Liver (tissue), 9 donors: ENCODE results near the gene LGR4. TPM values are rescaled to one million over a fixed set of nuclear protein-coding genes. Genes with fewer than 3 reads are reported as not detected.

Source experiments
- DNase-seq: peaks from one replicate; pipeline ENCODE4 v3.0.0-alpha.2; 2017; ENCODE audit warnings: low spot score
- H3K27ac ChIP-seq, 2 donors: one replicate each; pipeline ENCODE4 v1.7.0; 2013; ENCODE audit warnings: inconsistent platforms in 2 of 2, low read length in 2 of 2, control low read depth in 1 of 2, low read depth in 1 of 2, mild to moderate bottlenecking in 1 of 2
- H3K27me3 ChIP-seq, 4 donors: one replicate each; pipeline versions ENCODE4 v1.6.1 to v1.7.0; 2013; ENCODE audit warnings: low read length in 3 of 4, inconsistent platforms in 1 of 4, mild to moderate bottlenecking in 1 of 4, moderate library complexity in 1 of 4; ENCODE audit not compliant: control insufficient read depth in 4 of 4, insufficient read depth in 4 of 4
- H3K36me3 ChIP-seq, 4 donors: one replicate each; pipeline versions ENCODE4 v1.6.1 to v1.7.0; 2013; ENCODE audit warnings: low read length in 3 of 4, mild to moderate bottlenecking in 3 of 4, low read depth in 1 of 4, moderate library complexity in 1 of 4; ENCODE audit not compliant: control insufficient read depth in 4 of 4, insufficient read depth in 3 of 4
- H3K4me1 ChIP-seq, 4 donors: one replicate each; pipeline versions ENCODE4 v1.6.1 to v1.7.0; 2013; ENCODE audit warnings: low read length in 3 of 4, mild to moderate bottlenecking in 3 of 4, moderate library complexity in 1 of 4; ENCODE audit not compliant: control insufficient read depth in 4 of 4, insufficient read depth in 4 of 4
- H3K4me3 ChIP-seq, 3 donors: one replicate each; pipeline versions ENCODE4 v1.6.1 to v1.7.0; 2013; ENCODE audit warnings: low read length in 3 of 3, control low read depth in 1 of 3, low read depth in 1 of 3, mild to moderate bottlenecking in 1 of 3
- H3K9ac ChIP-seq, 2 donors: one replicate each; pipeline ENCODE4 v1.7.0; 2013; ENCODE audit warnings: low read length in 2 of 2, mild to moderate bottlenecking in 2 of 2, moderate library complexity in 2 of 2, control low read depth in 1 of 2, low read depth in 1 of 2
- H3K9me3 ChIP-seq, 4 donors: one replicate each; pipeline versions ENCODE4 v1.6.1 to v1.7.0; 2013; ENCODE audit warnings: low read length in 3 of 4; ENCODE audit not compliant: control insufficient read depth in 4 of 4
- EGR1 ChIP-seq, 2 donors: IDR thresholded peaks; 2 replicates each; pipeline ENCODE4 v1.6.1; 2016 to 2018; ENCODE audit warnings: antibody characterized with exemption in 2 of 2, low read depth in 2 of 2
- FOXA1 ChIP-seq: IDR thresholded peaks from 2 replicates; pipeline ENCODE4 v1.6.1; 2016; ENCODE audit warnings: antibody characterized with exemption
- FOXA2 ChIP-seq: IDR thresholded peaks from 2 replicates; pipeline ENCODE4 v1.6.1; 2016; ENCODE audit warnings: antibody characterized with exemption
- HNF4A ChIP-seq, 2 donors: conservative IDR thresholded peaks; 2 replicates each; pipeline ENCODE4 v1.6.1; 2016; ENCODE audit warnings: antibody characterized with exemption in 2 of 2, mild to moderate bottlenecking in 2 of 2
- HNF4G ChIP-seq: IDR thresholded peaks from 2 replicates; pipeline ENCODE4 v1.6.1; 2016; ENCODE audit warnings: antibody characterized with exemption
- JUND ChIP-seq, 2 donors: IDR thresholded peaks; 2 replicates each; pipeline ENCODE4 v1.6.1; 2016; ENCODE audit warnings: antibody characterized with exemption in 2 of 2
- NR2F2 ChIP-seq: IDR thresholded peaks from 2 replicates; pipeline ENCODE4 v1.6.1; 2016; ENCODE audit warnings: antibody characterized with exemption
- RAD21 ChIP-seq, 2 donors: IDR thresholded peaks; 2 replicates each; pipeline ENCODE4 v1.6.1; 2016; ENCODE audit warnings: antibody characterized with exemption in 2 of 2, mild to moderate bottlenecking in 2 of 2
- RXRA ChIP-seq, 2 donors: IDR thresholded peaks; 2 replicates each; pipeline ENCODE4 v1.6.1; 2017 to 2018; ENCODE audit warnings: antibody characterized with exemption in 2 of 2, mild to moderate bottlenecking in 1 of 2
- SP1 ChIP-seq: IDR thresholded peaks from 2 replicates; pipeline ENCODE4 v1.6.1; 2018; ENCODE audit warnings: antibody characterized with exemption, mild to moderate bottlenecking
- TAF1 ChIP-seq: conservative IDR thresholded peaks from 2 replicates; pipeline ENCODE4 v1.6.1; 2016; ENCODE audit warnings: antibody characterized with exemption, mild to moderate bottlenecking
- YY1 ChIP-seq: IDR thresholded peaks from 2 replicates; pipeline ENCODE4 v1.6.1; 2016; ENCODE audit warnings: antibody characterized with exemption, mild to moderate bottlenecking
- WGBS: extraction: QIAGEN DNeasy Blood & Tissue Kit; methylation state at CpG from one replicate; pipeline ENCODE4 v1.1.7; 2013; 5-methylcytosine and 5-hydroxymethylcytosine counted together
- polyA plus RNA-seq, 2 donors: library from polyadenylated mRNA; stranded (reverse) in 1 of 2; unstranded in 1 of 2; fragments of 200-250 nt in 1 of 2; fragments of >200 nt in 1 of 2; fragmentation: Nextera tagmentation in 1 of 2; extraction: Ambion mirVana in 1 of 2; gene quantifications; one replicate each; pipeline versions ENCODE4 v1.2.1 to v1.2.3, GENCODE V29; 2013 to 2015
- total RNA-seq, 2 donors: library from RNA; depleted of rRNA; stranded (reverse); fragments of >200 nt; gene quantifications; one replicate each; pipeline ENCODE4 v1.2.3, GENCODE V29; 2014
- TF ChIP-seq, protein P1 (sequence below): IDR thresholded peaks from 2 replicates; pipeline ENCODE4 v1.6.1; 2016; ENCODE audit warnings: antibody characterized with exemption
- TF ChIP-seq, protein P2 (sequence below): IDR thresholded peaks from 2 replicates; pipeline ENCODE4 v1.6.1; 2016; ENCODE audit warnings: antibody characterized with exemption
- TF ChIP-seq, protein P3 (sequence below): fragments of 150-350 bp; IDR thresholded peaks from 2 replicates; pipeline ENCODE4 v1.5.1; 2017; ENCODE audit warnings: improper control_type of control experiment, low read depth, low read length; ENCODE audit not compliant: missing input control
- TF ChIP-seq, protein P4 (sequence below): IDR thresholded peaks from 2 replicates; pipeline ENCODE4 v1.6.1; 2016; ENCODE audit warnings: antibody characterized with exemption
- donor health status: healthy.
- donor health status: healthy.
- donor health status: healthy.
- donor health status: healthy.
- donor health status: healthy.

The LGR4 gene
- total and polyA plus RNA-seq, 4 donors: 13.7 to 95.3 (median 42.5) TPM

DNA sequence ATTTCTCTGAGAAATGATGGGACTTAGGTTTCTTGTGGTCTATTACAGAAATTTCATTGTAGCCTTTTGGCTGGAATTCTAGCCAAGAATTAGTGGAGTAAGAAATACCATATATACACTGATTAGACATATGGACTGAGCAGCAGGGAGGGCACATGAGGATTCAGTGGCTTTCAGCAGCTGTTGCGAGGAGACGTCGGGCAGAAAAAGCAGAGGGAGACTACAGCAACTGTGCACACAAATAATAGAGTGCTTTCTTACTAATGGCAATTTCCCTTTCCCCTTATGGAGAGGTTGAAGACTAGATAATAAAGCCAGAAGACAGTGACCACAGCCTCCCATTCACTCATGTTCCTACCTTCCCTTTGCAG, 74.2 kb downstream of the LGR4 start (continued):
- TF ChIP-seq, protein P1, sequence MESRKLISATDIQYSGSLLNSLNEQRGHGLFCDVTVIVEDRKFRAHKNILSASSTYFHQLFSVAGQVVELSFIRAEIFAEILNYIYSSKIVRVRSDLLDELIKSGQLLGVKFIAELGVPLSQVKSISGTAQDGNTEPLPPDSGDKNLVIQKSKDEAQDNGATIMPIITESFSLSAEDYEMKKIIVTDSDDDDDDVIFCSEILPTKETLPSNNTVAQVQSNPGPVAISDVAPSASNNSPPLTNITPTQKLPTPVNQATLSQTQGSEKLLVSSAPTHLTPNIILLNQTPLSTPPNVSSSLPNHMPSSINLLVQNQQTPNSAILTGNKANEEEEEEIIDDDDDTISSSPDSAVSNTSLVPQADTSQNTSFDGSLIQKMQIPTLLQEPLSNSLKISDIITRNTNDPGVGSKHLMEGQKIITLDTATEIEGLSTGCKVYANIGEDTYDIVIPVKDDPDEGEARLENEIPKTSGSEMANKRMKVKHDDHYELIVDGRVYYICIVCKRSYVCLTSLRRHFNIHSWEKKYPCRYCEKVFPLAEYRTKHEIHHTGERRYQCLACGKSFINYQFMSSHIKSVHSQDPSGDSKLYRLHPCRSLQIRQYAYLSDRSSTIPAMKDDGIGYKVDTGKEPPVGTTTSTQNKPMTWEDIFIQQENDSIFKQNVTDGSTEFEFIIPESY: no peak
- TF ChIP-seq EGR1 (IDR thresholded peaks at IDR 0.05; ENCODE audit: low read depth in 2 of 2): no peak

DNA sequence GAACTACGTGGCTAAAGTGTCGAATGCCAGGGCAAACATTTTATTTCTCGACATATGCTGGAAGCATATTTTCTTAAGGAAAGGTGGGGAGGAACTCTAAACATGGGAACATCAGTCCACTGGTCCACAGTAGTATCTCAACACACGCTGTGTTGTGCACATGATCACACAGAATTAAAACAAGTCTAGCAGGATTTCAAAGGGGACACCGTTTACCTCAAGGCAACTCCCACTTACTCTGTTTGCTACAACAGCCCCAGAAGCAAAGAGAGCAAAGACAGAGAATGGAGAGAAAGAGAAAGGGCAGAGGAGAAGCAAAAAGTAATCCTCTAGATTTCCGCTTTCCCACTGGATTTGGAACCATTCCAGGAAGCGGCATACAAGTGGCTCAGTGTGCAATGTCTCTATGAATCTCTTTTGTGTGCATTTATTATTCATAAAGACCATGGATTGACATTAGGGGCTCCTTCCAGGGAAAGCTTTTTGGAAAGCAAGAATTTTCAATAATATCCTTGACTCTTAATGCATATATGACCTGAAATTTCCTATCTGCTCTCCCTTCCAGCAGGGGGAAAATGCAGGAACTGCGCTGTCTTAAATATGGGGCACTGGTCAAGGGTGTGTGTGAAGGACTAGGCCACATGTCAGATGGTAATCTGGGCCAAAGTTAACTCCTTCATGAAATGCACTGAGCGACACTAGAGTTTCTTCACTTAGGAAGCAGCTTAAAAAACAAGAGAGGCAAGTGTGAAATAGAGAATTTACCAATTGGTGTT, 74.8 kb downstream of the LGR4 start:
- Histone ChIP-seq H3K9me3 (no peaks in the 10 kb centered on the region), H3K9ac (no peak overlapping the region), H3K4me3 (no peak overlapping the region), H3K36me3 (no peaks in the 10 kb centered on the region), H3K4me1 (peaks cover 7 to 62% (median 47%) of the 10 kb centered on the region in 4 donors), H3K27ac (peak overlapping the region; percentile 89 to 91), H3K27me3 (no peaks in the 10 kb centered on the region)
- TF ChIP-seq TAF1: no peak
- DNase-seq: no peak
- 73% methylated on average over 9 of the region's 9 CpGs for WGBS

DNA sequence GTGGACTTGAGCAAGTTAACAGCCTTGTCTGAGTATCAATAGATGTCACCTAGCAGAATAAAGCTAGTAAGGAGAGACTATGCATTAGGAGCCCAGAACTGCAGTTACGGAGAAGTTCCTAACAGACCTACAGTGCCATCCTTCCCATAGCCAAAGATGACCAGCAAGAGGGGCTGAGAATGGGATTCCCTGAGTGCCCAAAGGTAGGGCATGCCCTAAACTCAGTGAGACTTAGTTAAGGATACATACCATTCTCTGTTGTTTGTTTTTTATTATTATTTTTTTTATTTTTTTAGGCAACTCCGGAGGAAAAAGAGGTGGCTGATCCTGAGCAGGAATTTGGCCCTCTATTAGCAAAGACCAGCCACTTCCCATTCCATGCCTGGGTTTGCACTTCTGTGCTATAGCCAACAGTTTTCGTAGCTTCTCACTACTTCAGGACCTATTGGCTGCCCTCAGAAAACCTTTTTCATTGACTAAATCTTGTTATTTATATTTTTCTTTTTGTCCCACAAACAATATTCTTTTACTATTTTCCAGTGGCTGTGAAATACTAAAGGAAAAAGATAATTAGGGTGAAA, 76.2 kb downstream of the LGR4 start:
- peak overlapping the region; percentile 45 to 72 for H3K9ac ChIP-seq
- peak overlapping the region; percentile 89 to 91 for H3K27ac ChIP-seq
- TF ChIP-seq FOXA1 (no peak), HNF4G (no peak), HNF4A (conservative IDR thresholded peaks at IDR 0.05) (no peak), YY1 (no peak), SP1 (no peak), JUND (IDR thresholded peaks at IDR 0.05) (no peak), RAD21 (IDR thresholded peaks at IDR 0.05) (no peak), EGR1 (IDR thresholded peaks at IDR 0.05; ENCODE audit: low read depth in 2 of 2) (no peak)
- TF ChIP-seq, protein P2, sequence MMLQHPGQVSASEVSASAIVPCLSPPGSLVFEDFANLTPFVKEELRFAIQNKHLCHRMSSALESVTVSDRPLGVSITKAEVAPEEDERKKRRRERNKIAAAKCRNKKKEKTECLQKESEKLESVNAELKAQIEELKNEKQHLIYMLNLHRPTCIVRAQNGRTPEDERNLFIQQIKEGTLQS: no peak
- no peaks in the 10 kb centered on the region for H3K27me3 ChIP-seq
- no peaks in the 10 kb centered on the region for H3K36me3 ChIP-seq
- 24% methylated on average over 3 of the region's 3 CpGs for WGBS
- H3K4me3 ChIP-seq: peak overlapping the region in 1 of 3 donors; percentile 36
- DNase-seq: no peak
- H3K4me1 ChIP-seq: peaks cover 4 to 58% (median 47%) of the 10 kb centered on the region in 4 donors
- H3K9me3 ChIP-seq: no peaks in the 10 kb centered on the region

DNA sequence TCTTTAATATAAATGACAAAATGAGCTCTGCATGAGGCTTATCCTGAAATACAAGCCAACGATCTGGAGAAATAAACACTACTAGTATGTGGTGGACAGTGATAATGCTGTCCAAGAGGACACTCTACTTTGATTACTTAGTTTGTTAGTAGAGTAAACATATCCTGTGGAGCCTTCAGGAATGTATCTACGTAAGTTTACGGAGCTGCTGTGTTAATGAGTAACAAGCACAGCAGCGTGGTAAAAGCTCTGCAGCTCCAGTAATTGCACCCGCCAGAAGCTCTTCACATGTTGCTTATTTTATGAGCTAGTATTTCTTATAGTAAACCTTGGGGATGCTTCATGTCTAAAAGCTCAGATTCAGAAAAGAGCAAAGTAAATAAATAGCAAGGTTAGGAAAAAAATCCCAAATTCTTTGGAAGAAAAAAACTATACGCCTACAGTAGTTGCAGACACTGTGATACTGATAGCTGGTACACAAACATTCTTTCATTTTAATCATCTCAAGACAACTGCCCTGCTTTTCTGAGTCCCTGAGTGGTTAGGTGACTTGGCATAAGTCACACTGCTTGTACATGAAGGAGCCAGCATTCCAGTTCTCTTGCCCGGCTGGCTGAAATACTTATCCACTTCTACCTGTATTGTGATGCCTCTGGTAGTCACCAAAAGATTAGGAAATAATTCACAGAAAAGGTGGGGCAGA, 76.9 kb downstream of the LGR4 start:
- Histone ChIP-seq H3K4me3 (peak overlapping the region; percentile 1 to 61 (median 36)), H3K4me1 (peaks cover 4 to 57% (median 48%) of the 10 kb centered on the region in 4 donors), H3K27me3 (no peaks in the 10 kb centered on the region), H3K9ac (peak overlapping the region; percentile 45 to 73), H3K27ac (peak overlapping the region; percentile 89 to 91), H3K9me3 (no peaks in the 10 kb centered on the region), H3K36me3 (no peaks in the 10 kb centered on the region)
- WGBS: 19% methylated on average over 7 of the region's 7 CpGs
- DNase-seq: no peak
- TF ChIP-seq HNF4A (conservative IDR thresholded peaks at IDR 0.05) (peak; percentile 77 to 87), FOXA2 (peak; percentile 92), FOXA1 (peak; percentile 83), HNF4G (peak; percentile 8), NR2F2 (no peak), YY1 (peak; percentile 71), JUND (IDR thresholded peaks at IDR 0.05) (peak in 1 of 2 donors; percentile 83), EGR1 (IDR thresholded peaks at IDR 0.05; ENCODE audit: low read depth in 2 of 2) (peak in 1 of 2 donors; percentile 52), RXRA (IDR thresholded peaks at IDR 0.05) (peak; percentile 53 to 79)
- TF ChIP-seq, protein P3, sequence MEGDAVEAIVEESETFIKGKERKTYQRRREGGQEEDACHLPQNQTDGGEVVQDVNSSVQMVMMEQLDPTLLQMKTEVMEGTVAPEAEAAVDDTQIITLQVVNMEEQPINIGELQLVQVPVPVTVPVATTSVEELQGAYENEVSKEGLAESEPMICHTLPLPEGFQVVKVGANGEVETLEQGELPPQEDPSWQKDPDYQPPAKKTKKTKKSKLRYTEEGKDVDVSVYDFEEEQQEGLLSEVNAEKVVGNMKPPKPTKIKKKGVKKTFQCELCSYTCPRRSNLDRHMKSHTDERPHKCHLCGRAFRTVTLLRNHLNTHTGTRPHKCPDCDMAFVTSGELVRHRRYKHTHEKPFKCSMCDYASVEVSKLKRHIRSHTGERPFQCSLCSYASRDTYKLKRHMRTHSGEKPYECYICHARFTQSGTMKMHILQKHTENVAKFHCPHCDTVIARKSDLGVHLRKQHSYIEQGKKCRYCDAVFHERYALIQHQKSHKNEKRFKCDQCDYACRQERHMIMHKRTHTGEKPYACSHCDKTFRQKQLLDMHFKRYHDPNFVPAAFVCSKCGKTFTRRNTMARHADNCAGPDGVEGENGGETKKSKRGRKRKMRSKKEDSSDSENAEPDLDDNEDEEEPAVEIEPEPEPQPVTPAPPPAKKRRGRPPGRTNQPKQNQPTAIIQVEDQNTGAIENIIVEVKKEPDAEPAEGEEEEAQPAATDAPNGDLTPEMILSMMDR: no peak
- TF ChIP-seq, protein P2: peak; percentile 28
- TF ChIP-seq, protein P4, sequence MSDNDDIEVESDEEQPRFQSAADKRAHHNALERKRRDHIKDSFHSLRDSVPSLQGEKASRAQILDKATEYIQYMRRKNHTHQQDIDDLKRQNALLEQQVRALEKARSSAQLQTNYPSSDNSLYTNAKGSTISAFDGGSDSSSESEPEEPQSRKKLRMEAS: peak; percentile 61
